ENCODE data around the gene TREML4. TPM values are rescaled to one million over a fixed set of nuclear protein-coding genes. Genes with fewer than 3 reads are reported as not detected.

Gene TREML4
- total and polyA plus RNA-seq, 9 of the 15 experiments (the other 6 are each of a cell fraction or from before 2014, with no cell fraction given), result not detected

- TF ChIP-seq NONO (IDR thresholded peaks at IDR 0.05; ENCODE audit: low read depth in 2 of 2, low read length in 1 of 2) (no peak), TAF9B (IDR thresholded peaks at IDR 0.05; ENCODE audit: partially characterized antibody) (no peak), RCOR1 (IDR thresholded peaks at IDR 0.05; ENCODE audit: borderline replicate concordance in 1 of 2, low read depth in 2 of 2, low read length in 2 of 2) (no peak), ZNF232 (CRISPR knock-in tag; IDR thresholded peaks at IDR 0.05) (no peak), SP1 (CRISPR knock-in tag; IDR thresholded peaks at IDR 0.05) (no peak), FIP1L1 (IDR thresholded peaks at IDR 0.05; ENCODE audit: low read depth, low read length, poor library complexity, severe bottlenecking) (no peak), KAT8 (IDR thresholded peaks at IDR 0.05; ENCODE audit: low read depth) (no peak), ZNF408 (CRISPR knock-in tag; IDR thresholded peaks at IDR 0.05; ENCODE audit: low read depth) (no peak), ZFX (CRISPR knock-in tag; IDR thresholded peaks at IDR 0.05) (no peak), ZNF23 (CRISPR knock-in tag; IDR thresholded peaks at IDR 0.05) (no peak), ZNF212 (CRISPR knock-in tag; IDR thresholded peaks at IDR 0.05) (no peak), E2F5 (CRISPR knock-in tag; IDR thresholded peaks at IDR 0.05) (no peak)
- Histone ChIP-seq H2AFZ (ENCODE audit: low read depth, low read length) (no peak overlapping the region), H3K36me3 (ENCODE audit: control insufficient read depth, insufficient read depth, low read length) (no peaks in the 10 kb centered on the region), H3K79me2 (ENCODE audit: control insufficient read depth, insufficient read depth, low read length) (no peaks in the 10 kb centered on the region), H3K4me2 (ENCODE audit: insufficient read depth, low read length) (no peak overlapping the region), H3K27me3 (ENCODE audit: control insufficient read depth in 2 of 2, insufficient read depth in 2 of 2, low read length in 2 of 2) (peaks cover 4 to 20% of the 10 kb centered on the region in 2 experiments; a peak in 3 of 5 replicates), H3K9ac (ENCODE audit: insufficient read depth in 1 of 2, low read depth in 2 of 2, low read length in 2 of 2) (no peak overlapping the region), H3K9me3 (replicated peaks; ENCODE audit: control insufficient read depth, insufficient read depth, low read depth, low read length) (no peaks in the 10 kb centered on the region), H3K9me1 (ENCODE audit: control insufficient read depth, insufficient read depth, low read length) (no peaks in the 10 kb centered on the region), H3K4me3 (no peak overlapping the region), H3K4me1 (replicated peaks in 1 of 2; ENCODE audit: control insufficient read depth in 2 of 2, insufficient read depth in 2 of 2, low read length in 2 of 2) (peaks cover 0 to 3% of the 10 kb centered on the region in 2 experiments; a peak in 1 of 5 replicates), H3K27ac (ENCODE audit: extremely low read depth, low read depth, low read length) (no peak overlapping the region), H4K20me1 (replicated peaks; ENCODE audit: control insufficient read depth, insufficient read depth, low read length) (no peaks in the 10 kb centered on the region)
- WGBS (ENCODE audit: insufficient coverage, low coverage, missing lambda C conversion rate), result 7% methylated on average over 4 of the region's 4 CpGs
- in situ Hi-C loops (cut with MboI) (no loop called here), intact Hi-C loops (cut with micrococcal nuclease) (no loop called here)
- ATAC-seq (no peak), FAIRE-seq (no peak), DNase-seq (ENCODE audit: extremely low read depth in 1 of 4, low spot score in 3 of 4) (no peak)
- ChIA-PET CTCF (ENCODE audit: low intra/inter-chr PET ratio) (no interaction called here), POLR2A (no interaction called here)
- no TSS peak for BruUV-seq (replicated peaks)
Observed at GRCh38 chr6:41236276-41236675, 8.1 kb downstream of the TREML4 start.
